Measurements from ENCODE around the gene DEPDC1.
"Not testable (repeated sequence)": the region's sequence is repeated elsewhere in the genome, so short reads cannot be mapped to it uniquely, and the experiment has no call there.

Gene DEPDC1

GRCh38 chr1:68476626-68477025 lies 20.3 kb downstream of the DEPDC1 start:
- not testable (repeated sequence) for DNase-seq (ENCODE audit: low spot score)
- peak; percentile 45 for FAIRE-seq

GRCh38 chr1:68473060-68473459 lies 23.8 kb downstream of the DEPDC1 start:
- FAIRE-seq (no peak), DNase-seq (ENCODE audit: low spot score) (no peak)

GRCh38 chr1:68470388-68470970 lies 26.4 kb downstream of the DEPDC1 start:
- peak; percentile 62 for FAIRE-seq
- DNase-seq (ENCODE audit: low spot score) = peak; percentile 10

- FAIRE-seq = no peak
- no peak for DNase-seq (ENCODE audit: low spot score)
Observed at GRCh38 chr1:68464891-68465290, 32.0 kb downstream of the DEPDC1 start.

GRCh38 chr1:68460935-68461334 lies 35.9 kb downstream of the DEPDC1 start:
- no peak for FAIRE-seq
- DNase-seq (ENCODE audit: low spot score) = no peak

- FAIRE-seq = no peak
- DNase-seq (ENCODE audit: low spot score) = no peak
Observed at GRCh38 chr1:68459796-68460195, 37.1 kb downstream of the DEPDC1 start.

GRCh38 chr1:68459091-68459490 lies 37.8 kb downstream of the DEPDC1 start:
- no peak for DNase-seq (ENCODE audit: low spot score)
- no peak for FAIRE-seq

- DNase-seq (ENCODE audit: low spot score) = no peak
- no peak for FAIRE-seq
Observed at GRCh38 chr1:68456202-68456601, 40.7 kb downstream of the DEPDC1 start.

GRCh38 chr1:68454534-68454933 lies 42.3 kb downstream of the DEPDC1 start:
- FAIRE-seq = no peak

GRCh38 chr1:68453060-68453670 lies 43.7 kb downstream of the DEPDC1 start:
- DNase-seq (ENCODE audit: low spot score) (no peak), FAIRE-seq (no peak)

More at GRCh38 chr1:68454534-68454933, 42.3 kb downstream of the DEPDC1 start:
- DNase-seq (ENCODE audit: low spot score) = no peak

- no peak for FAIRE-seq
- DNase-seq (ENCODE audit: low spot score) = no peak
Observed at GRCh38 chr1:68449901-68450300, 47.0 kb downstream of the DEPDC1 start, which contains the start of gene RPE65. RPE65 (minus strand) TSS chr1:68449954; CDS start chr1:68449905, 49 bp downstream.

- no peak for FAIRE-seq
Observed at GRCh38 chr1:68448365-68448764, 48.5 kb downstream of the DEPDC1 start.

GRCh38 chr1:68445709-68446108 lies 51.2 kb downstream of the DEPDC1 start:
- FAIRE-seq = no peak

More at GRCh38 chr1:68448365-68448764, 48.5 kb downstream of the DEPDC1 start:
- no peak for DNase-seq (ENCODE audit: low spot score)

GRCh38 chr1:68442822-68443556 lies 53.9 kb downstream of the DEPDC1 start:
- peak; percentile 61 for FAIRE-seq

More at GRCh38 chr1:68445709-68446108, 51.2 kb downstream of the DEPDC1 start:
- no peak for DNase-seq (ENCODE audit: low spot score)

GRCh38 chr1:68442006-68442405 lies 54.9 kb downstream of the DEPDC1 start:
- no peak for DNase-seq (ENCODE audit: low spot score)
- no peak for FAIRE-seq

More at GRCh38 chr1:68442822-68443556, 53.9 kb downstream of the DEPDC1 start:
- DNase-seq (ENCODE audit: low spot score) = peak; percentile 52

- DNase-seq (ENCODE audit: low spot score) = no peak
- FAIRE-seq = no peak
Observed at GRCh38 chr1:68438310-68438709, 58.6 kb downstream of the DEPDC1 start.

GRCh38 chr1:68433395-68433794 lies 63.5 kb downstream of the DEPDC1 start:
- DNase-seq (ENCODE audit: low spot score) = no peak
- FAIRE-seq = no peak

- FAIRE-seq = no peak
- no peak for DNase-seq (ENCODE audit: low spot score)
Observed at GRCh38 chr1:68431076-68431475, 65.8 kb downstream of the DEPDC1 start.

GRCh38 chr1:68429233-68429808 lies 67.6 kb downstream of the DEPDC1 start:
- FAIRE-seq = no peak
- DNase-seq (ENCODE audit: low spot score) = no peak

- DNase-seq (ENCODE audit: low spot score) = no peak
- FAIRE-seq = no peak
Observed at GRCh38 chr1:68426594-68426993, 70.3 kb downstream of the DEPDC1 start.
